ENCODE results near the gene GRK7. TPM values are rescaled to one million over a fixed set of nuclear protein-coding genes. Genes with fewer than 3 reads are reported as not detected.

The GRK7 gene
- total and polyA plus RNA-seq, 2 donors (not counting 3 experiments of a cell fraction or from before 2014, with no cell fraction given) = not detected

DNA sequence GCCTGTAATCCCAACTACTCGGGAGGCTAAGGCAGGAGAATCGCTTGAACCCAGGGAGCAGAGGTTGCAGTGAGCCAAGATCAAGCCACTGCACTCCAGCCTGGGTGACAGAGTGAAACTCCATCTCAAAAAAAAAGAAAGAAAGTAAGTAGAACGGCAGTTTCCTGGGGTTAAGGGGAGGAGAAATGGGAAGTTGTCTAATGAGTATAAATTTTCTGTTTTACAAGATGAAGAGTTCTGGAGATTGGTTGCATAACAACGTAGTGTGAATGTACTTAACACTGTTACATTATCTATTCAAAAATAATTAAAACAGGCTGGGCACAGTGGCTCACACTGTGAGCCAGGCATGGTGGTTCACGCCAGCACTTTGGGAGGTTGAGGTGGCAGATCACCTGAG lies 45.4 kb downstream of the GRK7 start:
- Histone ChIP-seq H3K9me3 (replicated peaks; ENCODE audit: control insufficient read depth, insufficient read depth, low read length) (no peaks in the 10 kb centered on the region), H3K4me3 (replicated peaks in 1 of 3; ENCODE audit: insufficient read depth in 1 of 3, low read depth in 1 of 3, low read length in 3 of 3) (no peak overlapping the region), H4K20me1 (replicated peaks; ENCODE audit: control insufficient read depth, extremely low read depth, insufficient read depth, low read length) (no peaks in the 10 kb centered on the region), H3K4me2 (ENCODE audit: insufficient read depth, low read length) (no peak overlapping the region), H3K36me3 (ENCODE audit: control insufficient read depth in 2 of 2, extremely low read depth in 1 of 2, insufficient read depth in 2 of 2, low read length in 2 of 2) (no peaks in the 10 kb centered on the region), H3K9ac (replicated peaks; ENCODE audit: extremely low read depth, insufficient read depth, low read length) (no peak overlapping the region), H3K79me2 (ENCODE audit: control insufficient read depth, insufficient read depth, low read length) (no peaks in the 10 kb centered on the region), H3K4me1 (ENCODE audit: control insufficient read depth, extremely low read depth, insufficient read depth, low read length) (no peaks in the 10 kb centered on the region), H3K9me1 (replicated peaks; ENCODE audit: control insufficient read depth, extremely low read depth, insufficient read depth, low read length) (no peaks in the 10 kb centered on the region), H2AFZ (ENCODE audit: low read depth, low read length) (no peak overlapping the region), H3K27ac (ENCODE audit: insufficient read depth, low read depth, low read length) (no peak overlapping the region), H3K27me3 (ENCODE audit: control insufficient read depth in 2 of 2, insufficient read depth in 2 of 2, low read length in 2 of 2) (peaks cover 0 to 5% of the 10 kb centered on the region in 2 experiments)
- FAIRE-seq (no peak), DNase-seq (ENCODE audit: low read depth, low spot score) (no peak)
- dilution Hi-C loops (cut with MboI; ENCODE audit: extremely low pct_ligation_motif_present, low sequenced_read_pairs) (no loop called here), intact Hi-C loops (cut with micrococcal nuclease) (no loop called here)
- ChIA-PET POLR2A (no interaction called here), CTCF (interaction anchor here (1.1 kb wide), 1 partner anchor 11 kb away, joined by 3 read pairs; no protein-coding TSS in a partner anchor)
- TF ChIP-seq MYC (IDR thresholded peaks at IDR 0.05; ENCODE audit: low read depth, low read length) (no peak), FOS (IDR thresholded peaks at IDR 0.05; ENCODE audit: borderline replicate concordance, insufficient read depth, low read length) (no peak), GATA2 (IDR thresholded peaks at IDR 0.05; ENCODE audit: insufficient read depth, insufficient read length, low read depth, low read length) (no peak), EZH2 (IDR thresholded peaks at IDR 0.05; ENCODE audit: borderline replicate concordance, low read depth, low read length, severe bottlenecking) (no peak), JUN (IDR thresholded peaks at IDR 0.05; ENCODE audit: borderline replicate concordance, insufficient read depth, insufficient read length, low read depth) (no peak), POLR2AphosphoS5 (IDR thresholded peaks at IDR 0.05; ENCODE audit: insufficient read depth, low read depth, low read length) (no peak), POLR2A (IDR thresholded peaks at IDR 0.05; ENCODE audit: low read depth, low read length) (no peak), MAX (IDR thresholded peaks at IDR 0.05; ENCODE audit: insufficient read depth, insufficient read length) (no peak)
- TF ChIP-seq, protein P1, sequence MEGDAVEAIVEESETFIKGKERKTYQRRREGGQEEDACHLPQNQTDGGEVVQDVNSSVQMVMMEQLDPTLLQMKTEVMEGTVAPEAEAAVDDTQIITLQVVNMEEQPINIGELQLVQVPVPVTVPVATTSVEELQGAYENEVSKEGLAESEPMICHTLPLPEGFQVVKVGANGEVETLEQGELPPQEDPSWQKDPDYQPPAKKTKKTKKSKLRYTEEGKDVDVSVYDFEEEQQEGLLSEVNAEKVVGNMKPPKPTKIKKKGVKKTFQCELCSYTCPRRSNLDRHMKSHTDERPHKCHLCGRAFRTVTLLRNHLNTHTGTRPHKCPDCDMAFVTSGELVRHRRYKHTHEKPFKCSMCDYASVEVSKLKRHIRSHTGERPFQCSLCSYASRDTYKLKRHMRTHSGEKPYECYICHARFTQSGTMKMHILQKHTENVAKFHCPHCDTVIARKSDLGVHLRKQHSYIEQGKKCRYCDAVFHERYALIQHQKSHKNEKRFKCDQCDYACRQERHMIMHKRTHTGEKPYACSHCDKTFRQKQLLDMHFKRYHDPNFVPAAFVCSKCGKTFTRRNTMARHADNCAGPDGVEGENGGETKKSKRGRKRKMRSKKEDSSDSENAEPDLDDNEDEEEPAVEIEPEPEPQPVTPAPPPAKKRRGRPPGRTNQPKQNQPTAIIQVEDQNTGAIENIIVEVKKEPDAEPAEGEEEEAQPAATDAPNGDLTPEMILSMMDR (IDR thresholded peaks at IDR 0.05; ENCODE audit: extremely low read depth in 1 of 2, insufficient read depth in 1 of 2, low read depth in 1 of 2, low read length in 2 of 2) = no peak
- BruUV-seq (replicated peaks) = no TSS peak

Measured in endothelial cell of umbilical vein (primary cell).